AG09319 (cell line): ENCODE measurements around the gene EXOC6B.

ENCODE experiments used
- DNase-seq: peaks from one replicate; pipeline ENCODE4 v3.0.0-alpha.2; 2010; ENCODE audit warnings: low read depth; ENCODE audit errors: extremely low read depth
- TF ChIP-seq, protein P1 (sequence below): IDR thresholded peaks from 2 replicates; pipeline ENCODE4 v1.5.1; 2011; ENCODE audit warnings: low read depth, mild to moderate bottlenecking, inconsistent platforms, low read length, moderate library complexity

The EXOC6B gene

DNA sequence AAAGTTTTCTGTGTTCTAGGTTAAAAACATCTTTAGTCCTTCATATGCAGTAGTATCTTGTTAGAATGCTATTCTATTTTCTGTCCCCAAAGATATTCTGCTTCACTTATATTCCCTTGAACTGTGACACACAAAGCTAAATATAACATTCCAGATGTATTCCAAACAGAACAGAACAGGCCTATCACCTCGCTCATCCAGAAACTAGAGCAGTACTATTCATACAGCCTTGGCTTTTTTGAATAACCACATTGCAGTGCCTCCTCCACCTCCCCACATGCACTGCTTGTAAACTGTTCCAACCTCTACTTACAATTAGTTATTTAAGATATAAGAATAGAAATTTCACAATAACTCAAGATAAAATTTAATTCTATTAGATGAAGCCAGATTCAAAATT, 196.8 kb downstream of the EXOC6B start:
- TF ChIP-seq, protein P1, sequence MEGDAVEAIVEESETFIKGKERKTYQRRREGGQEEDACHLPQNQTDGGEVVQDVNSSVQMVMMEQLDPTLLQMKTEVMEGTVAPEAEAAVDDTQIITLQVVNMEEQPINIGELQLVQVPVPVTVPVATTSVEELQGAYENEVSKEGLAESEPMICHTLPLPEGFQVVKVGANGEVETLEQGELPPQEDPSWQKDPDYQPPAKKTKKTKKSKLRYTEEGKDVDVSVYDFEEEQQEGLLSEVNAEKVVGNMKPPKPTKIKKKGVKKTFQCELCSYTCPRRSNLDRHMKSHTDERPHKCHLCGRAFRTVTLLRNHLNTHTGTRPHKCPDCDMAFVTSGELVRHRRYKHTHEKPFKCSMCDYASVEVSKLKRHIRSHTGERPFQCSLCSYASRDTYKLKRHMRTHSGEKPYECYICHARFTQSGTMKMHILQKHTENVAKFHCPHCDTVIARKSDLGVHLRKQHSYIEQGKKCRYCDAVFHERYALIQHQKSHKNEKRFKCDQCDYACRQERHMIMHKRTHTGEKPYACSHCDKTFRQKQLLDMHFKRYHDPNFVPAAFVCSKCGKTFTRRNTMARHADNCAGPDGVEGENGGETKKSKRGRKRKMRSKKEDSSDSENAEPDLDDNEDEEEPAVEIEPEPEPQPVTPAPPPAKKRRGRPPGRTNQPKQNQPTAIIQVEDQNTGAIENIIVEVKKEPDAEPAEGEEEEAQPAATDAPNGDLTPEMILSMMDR = no peak
- no peak for DNase-seq

DNA sequence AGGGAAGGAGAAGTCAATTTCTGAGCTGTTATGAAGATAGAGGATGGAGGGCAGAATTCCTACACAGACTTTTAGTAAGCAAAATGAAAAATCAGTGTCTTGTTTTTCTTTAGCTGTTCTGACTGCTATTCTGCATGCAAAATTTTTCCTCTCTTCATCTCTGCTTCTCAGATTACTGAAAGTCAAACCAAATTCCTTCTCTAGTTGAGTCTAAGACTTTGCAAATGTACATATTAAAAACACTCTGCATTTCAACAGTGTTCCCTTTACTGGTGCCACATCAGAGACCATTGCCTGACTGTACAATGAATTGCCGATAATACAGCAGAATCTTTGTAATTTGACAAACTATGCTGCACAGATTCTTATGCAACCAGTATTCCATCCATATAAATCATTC, 198.8 kb downstream of the EXOC6B start:
- TF ChIP-seq, protein P1 = no peak
- DNase-seq = no peak

- TF ChIP-seq, protein P1 = no peak
- no peak for DNase-seq
Observed at GRCh38 chr2:72625366-72625765, 200.5 kb downstream of the EXOC6B start.

DNA sequence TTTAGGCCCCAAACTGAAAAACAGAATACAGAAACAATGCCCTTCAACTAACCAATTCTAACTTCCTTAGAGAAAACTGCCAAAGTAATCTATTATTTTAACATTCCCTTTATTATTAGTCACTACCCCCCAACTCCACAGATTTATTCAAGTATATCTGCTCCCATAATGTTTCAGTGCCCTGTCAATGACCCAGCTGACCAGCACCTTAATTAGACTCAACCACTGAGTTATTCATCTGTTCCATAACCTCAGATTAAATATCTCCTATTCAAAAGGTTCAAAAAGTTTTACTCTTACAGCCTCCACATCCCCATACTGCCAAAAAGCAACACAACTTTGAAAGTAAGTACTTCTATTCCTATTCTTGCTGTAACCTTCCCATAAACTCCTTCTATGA, 202.4 kb downstream of the EXOC6B start:
- DNase-seq = no peak

DNA sequence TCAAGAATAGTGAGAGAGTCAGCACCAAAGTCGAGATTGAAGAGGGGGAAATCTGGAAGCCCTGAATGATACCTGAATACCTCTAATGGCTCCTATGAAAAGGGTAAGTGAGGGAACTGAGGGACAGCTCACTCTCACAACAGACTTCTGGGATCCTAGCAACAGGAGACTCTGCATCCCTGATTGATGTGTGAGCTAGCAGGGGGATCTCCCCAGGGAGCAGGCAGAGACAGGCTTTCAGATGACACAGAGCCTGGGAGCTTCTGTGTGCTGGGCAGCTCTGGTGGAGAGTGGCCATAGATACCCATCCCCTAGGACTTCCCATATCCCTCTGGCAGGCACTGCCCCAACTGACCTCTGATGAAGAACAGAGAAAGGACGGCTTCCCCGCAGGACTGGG, 206.2 kb downstream of the EXOC6B start:
- TF ChIP-seq, protein P1 = no peak
- DNase-seq = no peak

More for the DNA sequence above, 202.4 kb downstream of the EXOC6B start:
- TF ChIP-seq, protein P1 = no peak

DNA sequence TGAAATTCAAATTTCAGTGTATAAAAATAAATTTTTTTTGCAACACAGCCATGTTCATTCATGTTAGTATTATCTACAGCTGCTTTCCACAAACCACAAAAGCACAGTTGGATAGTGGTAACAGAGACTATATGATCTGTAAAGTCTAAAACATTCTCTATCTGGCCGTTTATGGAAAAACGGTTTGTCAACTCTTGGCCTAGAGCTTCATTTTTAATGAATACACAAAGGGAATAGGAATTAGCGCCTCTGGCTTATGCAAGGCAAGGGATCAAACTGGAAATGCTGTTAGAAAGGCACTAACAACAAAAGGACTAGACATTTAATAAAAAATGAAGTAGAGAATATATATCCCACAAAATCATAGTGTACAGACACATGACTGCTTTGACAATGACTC, 211.9 kb downstream of the EXOC6B start:
- no peak for DNase-seq
- TF ChIP-seq, protein P1 = no peak

DNA sequence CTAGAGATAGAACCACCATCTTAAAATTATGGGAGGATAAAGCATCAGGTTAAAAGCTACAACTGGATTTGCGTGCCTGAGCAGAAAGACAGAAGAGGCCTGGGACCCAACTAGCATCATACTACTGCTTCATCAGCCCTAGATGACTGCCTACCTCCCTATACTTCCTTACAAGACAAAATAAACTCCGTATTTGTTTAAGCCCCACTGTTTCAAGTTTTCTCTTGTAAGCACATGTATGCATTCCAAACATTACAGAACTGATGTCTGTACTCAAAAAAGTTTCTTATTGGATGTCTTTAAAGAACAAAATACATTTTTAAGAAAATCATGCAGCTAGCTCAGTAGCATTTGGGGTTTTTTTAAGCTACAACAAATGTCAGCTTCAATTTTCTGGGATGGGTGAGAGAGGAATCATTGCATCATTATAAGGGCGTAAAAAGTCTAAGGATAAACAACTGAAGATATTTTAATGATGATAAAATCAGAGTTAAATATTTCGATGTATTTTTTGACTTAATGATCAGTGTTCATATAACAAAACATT, 213.1 kb downstream of the EXOC6B start:
- no peak for DNase-seq
- TF ChIP-seq, protein P1 = no peak
